Vagina (tissue), 2 donors: ENCODE results near the gene NALCN. TPM values are rescaled to one million over a fixed set of nuclear protein-coding genes. Genes with fewer than 3 reads are reported as not detected.

Experiments used
- DNase-seq, 2 donors: peaks; one replicate each; pipeline ENCODE4 v3.0.0-alpha.2; 2017; ENCODE audit errors: extremely low spot score in 2 of 2
- H3K27ac ChIP-seq: fragments of 200-600 bp; sonication (generic); one replicate; pipeline ENCODE4 v1.5.1; 2019
- H3K27me3 ChIP-seq: fragments of 200-600 bp; sonication (generic); one replicate; pipeline ENCODE4 v1.5.1; 2019
- H3K36me3 ChIP-seq, 2 donors: fragments of 200-600 bp; sonication (generic); one replicate each; pipeline ENCODE4 v1.5.1; 2017 to 2019
- H3K4me1 ChIP-seq: fragments of 200-600 bp; sonication (generic); one replicate; pipeline ENCODE4 v1.5.1; 2019
- H3K4me3 ChIP-seq, 2 donors: fragments of 200-600 bp; sonication (generic); 1 replicate in 1 of 2; 2 replicates in 1 of 2; pipeline ENCODE4 v1.5.1; 2016 to 2019
- H3K9me3 ChIP-seq: fragments of 200-600 bp; sonication (generic); one replicate; pipeline ENCODE4 v1.5.1; 2019
- CTCF ChIP-seq, 3 experiments: fragments of 450-650 bp in 2 of 3; fragments of 200-600 bp in 1 of 3; sonication (generic) in 1 of 3; IDR thresholded peaks; one replicate each; pipeline ENCODE4 v1.5.1; 2017 to 2019; ENCODE audit warnings: antibody characterized with exemption in 3 of 3, mild to moderate bottlenecking in 2 of 3, moderate library complexity in 2 of 3
- POLR2A ChIP-seq, 2 donors: fragments of 450-650 bp; IDR thresholded peaks; one replicate each; pipeline ENCODE4 v1.6.1; 2017; ENCODE audit warnings: antibody characterized with exemption in 2 of 2, mild to moderate bottlenecking in 2 of 2, moderate library complexity in 2 of 2
- POLR2AphosphoS5 ChIP-seq, 2 donors: sonication (generic); formaldehyde crosslinking; IDR thresholded peaks; one replicate each; pipeline ENCODE4 v1.9.0; 2017; ENCODE audit warnings: antibody characterized with exemption in 2 of 2, mild to moderate bottlenecking in 2 of 2, low read depth in 1 of 2; ENCODE audit not compliant: insufficient read depth in 1 of 2
- intact Hi-C: fragments of 100-400 bp; cut with DNase I; formaldehyde crosslinking; loops from one replicate; pipeline ENCODE4 v1.15.1; 2023
- total RNA-seq: library from RNA; depleted of rRNA; stranded (reverse); fragments of >200 nt; gene quantifications from one replicate; pipeline ENCODE4 v1.2.3, GENCODE V29; 2016

The NALCN gene
- total RNA-seq, 1 donor from 2014 or later, result 1.7 TPM

GRCh38 chr13:101053301-101054093 lies 362.8 kb downstream of the NALCN start:
- Histone ChIP-seq H3K9me3 (no peaks in the 10 kb centered on the region), H3K27me3 (no peaks in the 10 kb centered on the region), H3K27ac (no peak overlapping the region), H3K4me1 (no peaks in the 10 kb centered on the region), H3K36me3 (no peaks in the 10 kb centered on the region), H3K4me3 (no peak overlapping the region)
- DNase-seq, result no peak
- intact Hi-C loops, result no loop called here
- no peak for TF ChIP-seq POLR2A (IDR thresholded peaks at IDR 0.05)
- TF ChIP-seq CTCF (IDR thresholded peaks at IDR 0.05), result no peak
- TF ChIP-seq POLR2AphosphoS5 (IDR thresholded peaks at IDR 0.05; ENCODE audit: insufficient read depth in 1 of 2, low read depth in 1 of 2), result no peak

GRCh38 chr13:101049166-101049850 lies 367.0 kb downstream of the NALCN start:
- Histone ChIP-seq H3K36me3 (no peaks in the 10 kb centered on the region), H3K27ac (no peak overlapping the region), H3K27me3 (no peaks in the 10 kb centered on the region), H3K9me3 (no peaks in the 10 kb centered on the region), H3K4me3 (no peak overlapping the region), H3K4me1 (no peaks in the 10 kb centered on the region)
- TF ChIP-seq POLR2A (IDR thresholded peaks at IDR 0.05), result no peak
- no peak for TF ChIP-seq CTCF (IDR thresholded peaks at IDR 0.05)
- no peak for TF ChIP-seq POLR2AphosphoS5 (IDR thresholded peaks at IDR 0.05; ENCODE audit: insufficient read depth in 1 of 2, low read depth in 1 of 2)
- intact Hi-C loops, result no loop called here
- no peak for DNase-seq

- no peaks in the 10 kb centered on the region for H3K27me3 ChIP-seq
- no peaks in the 10 kb centered on the region for H3K9me3 ChIP-seq
- no peak overlapping the region for H3K27ac ChIP-seq
- intact Hi-C loops, result no loop called here
- no peaks in the 10 kb centered on the region for H3K36me3 ChIP-seq
- H3K4me1 ChIP-seq, result no peaks in the 10 kb centered on the region
- TF ChIP-seq POLR2AphosphoS5 (IDR thresholded peaks at IDR 0.05; ENCODE audit: insufficient read depth in 1 of 2, low read depth in 1 of 2) (no peak), POLR2A (IDR thresholded peaks at IDR 0.05) (no peak), CTCF (IDR thresholded peaks at IDR 0.05) (no peak)
- DNase-seq, result no peak
- no peak overlapping the region for H3K4me3 ChIP-seq
Observed at GRCh38 chr13:101036546-101036945, 379.8 kb downstream of the NALCN start.

- Histone ChIP-seq H3K9me3 (no peaks in the 10 kb centered on the region), H3K36me3 (no peaks in the 10 kb centered on the region), H3K27ac (no peak overlapping the region), H3K4me1 (no peaks in the 10 kb centered on the region), H3K27me3 (no peaks in the 10 kb centered on the region), H3K4me3 (no peak overlapping the region)
- DNase-seq, result no peak
- TF ChIP-seq CTCF (IDR thresholded peaks at IDR 0.05), result no peak
- TF ChIP-seq POLR2AphosphoS5 (IDR thresholded peaks at IDR 0.05; ENCODE audit: insufficient read depth in 1 of 2, low read depth in 1 of 2), result no peak
- no peak for TF ChIP-seq POLR2A (IDR thresholded peaks at IDR 0.05)
- intact Hi-C loops, result no loop called here
Observed at GRCh38 chr13:101035119-101035620, 381.1 kb downstream of the NALCN start.
